NCI-H1417 (cell line): Measurements from ENCODE around the gene PDS5A.
"Not testable (repeated sequence)": the region's sequence is repeated elsewhere in the genome, so short reads cannot be mapped to it uniquely, and the experiment has no call there.

Source experiments
- DNase-seq, 3 experiments: peaks; one replicate each; lab custom pipeline; 2025; lab: John Stamatoyannopoulos, UW

The PDS5A gene

GRCh38 chr4:39905656-39906055 lies 72.1 kb downstream of the PDS5A start:
- no peak for DNase-seq

GRCh38 chr4:39905019-39905418 lies 72.7 kb downstream of the PDS5A start:
- DNase-seq, result not testable (repeated sequence)

- no peak for DNase-seq
Measured at GRCh38 chr4:39900966-39901365, 76.7 kb downstream of the PDS5A start.

- no peak for DNase-seq
Measured at GRCh38 chr4:39899291-39899690, 78.4 kb downstream of the PDS5A start.

GRCh38 chr4:39898015-39898414 lies 79.7 kb downstream of the PDS5A start:
- DNase-seq, result no peak

GRCh38 chr4:39893693-39894072 lies 84.0 kb downstream of the PDS5A start:
- no peak for DNase-seq

- DNase-seq, result no peak
Measured at GRCh38 chr4:39892988-39893692, 84.6 kb downstream of the PDS5A start.

- no peak for DNase-seq
Measured at GRCh38 chr4:39889226-39889625, 88.5 kb downstream of the PDS5A start.

- DNase-seq, result no peak
Measured at GRCh38 chr4:39888541-39888940, 89.2 kb downstream of the PDS5A start.

GRCh38 chr4:39883646-39884045 lies 94.1 kb downstream of the PDS5A start:
- DNase-seq, result no peak

- DNase-seq, result no peak
Measured at GRCh38 chr4:39881789-39882188, 95.9 kb downstream of the PDS5A start.

- DNase-seq, result no peak
Measured at GRCh38 chr4:39877971-39878370, 99.7 kb downstream of the PDS5A start.

- DNase-seq, result no peak
Measured at GRCh38 chr4:39873823-39874222, 103.9 kb downstream of the PDS5A start.

- DNase-seq, result no peak
Measured at GRCh38 chr4:39865280-39865679, 112.4 kb downstream of the PDS5A start.

GRCh38 chr4:39864391-39864790 lies 113.3 kb downstream of the PDS5A start:
- DNase-seq, result no peak

- no peak for DNase-seq
Measured at GRCh38 chr4:39860804-39861203, 116.9 kb downstream of the PDS5A start.

- no peak for DNase-seq
Measured at GRCh38 chr4:39855909-39856512, 121.7 kb downstream of the PDS5A start.

GRCh38 chr4:39852636-39853035 lies 125.1 kb downstream of the PDS5A start:
- no peak for DNase-seq

GRCh38 chr4:39850727-39851126 lies 127.0 kb downstream of the PDS5A start:
- DNase-seq, result no peak

GRCh38 chr4:39846705-39847104 lies 131.0 kb downstream of the PDS5A start:
- no peak for DNase-seq

GRCh38 chr4:39846120-39846519 lies 131.6 kb downstream of the PDS5A start:
- DNase-seq, result no peak

- no peak for DNase-seq
Measured at GRCh38 chr4:39841894-39842293, 135.8 kb downstream of the PDS5A start.

- DNase-seq, result not testable (repeated sequence)
Measured at GRCh38 chr4:39840516-39840915, 137.2 kb downstream of the PDS5A start.

- no peak for DNase-seq
Measured at GRCh38 chr4:39840027-39840426, 137.7 kb downstream of the PDS5A start.
